Keratinocyte (primary cell): Measurements from ENCODE around the gene AKAP10. TPM values are rescaled to one million over a fixed set of nuclear protein-coding genes. Genes with fewer than 3 reads are reported as not detected.

Experiments
- DNase-seq: peaks from one replicate; pipeline ENCODE4 v3.0.0-alpha.2; 2011; ENCODE audit warnings: low read depth, missing footprints, low spot score
- FAIRE-seq: peaks from 2 replicates; lab custom pipeline; 2011; peaks lifted over from hg19 to GRCh38; lab: Jason Lieb, UNC
- H2AFZ ChIP-seq: 2 replicates; pipeline ENCODE4 v1.6.0; 2012; ENCODE audit warnings: low read length, control low read depth, inconsistent platforms; ENCODE audit not compliant: control insufficient read depth
- H3K27ac ChIP-seq: 2 replicates; pipeline ENCODE4 v1.5.1; 2011; ENCODE audit warnings: low read length; ENCODE audit not compliant: control insufficient read depth, insufficient read depth
- H3K27me3 ChIP-seq: 3 replicates; pipeline ENCODE4 v1.6.0; 2011; ENCODE audit warnings: low read length; ENCODE audit not compliant: control insufficient read depth, insufficient read depth; ENCODE audit errors: extremely low read depth
- H3K36me3 ChIP-seq, 2 experiments: 2 replicates in 1 of 2; 3 replicates in 1 of 2; pipeline ENCODE4 v1.5.1; 2011; ENCODE audit warnings: low read length in 2 of 2, mild to moderate bottlenecking in 1 of 2; ENCODE audit not compliant: control insufficient read depth in 2 of 2, insufficient read depth in 2 of 2; ENCODE audit errors: extremely low read depth in 1 of 2
- H3K4me1 ChIP-seq: 3 replicates; pipeline ENCODE4 v1.5.1; 2011; ENCODE audit warnings: low read length; ENCODE audit not compliant: control insufficient read depth, insufficient read depth; ENCODE audit errors: extremely low read depth
- H3K4me2 ChIP-seq: 3 replicates; pipeline ENCODE4 v1.6.0; 2011; ENCODE audit warnings: low read depth, low read length; ENCODE audit not compliant: control insufficient read depth, insufficient read depth; ENCODE audit errors: extremely low read depth
- H3K4me3 ChIP-seq, 3 experiments: fragments of 200-600 bp in 1 of 3; sonication (generic) in 1 of 3; 2 replicates in 2 of 3; 3 replicates in 1 of 3; pipeline ENCODE4 v1.5.1; 2011 to 2016; ENCODE audit warnings: low read length in 3 of 3, mild to moderate bottlenecking in 3 of 3, control low read depth in 2 of 3, inconsistent platforms in 1 of 3, low read depth in 1 of 3, mixed read lengths in 1 of 3, mixed run types in 1 of 3, moderate library complexity in 1 of 3; ENCODE audit not compliant: control insufficient read depth in 2 of 3, insufficient read depth in 2 of 3; ENCODE audit errors: extremely low read depth in 1 of 3
- H3K79me2 ChIP-seq: 2 replicates; pipeline ENCODE4 v1.6.0; 2012; ENCODE audit warnings: low read length; ENCODE audit not compliant: control insufficient read depth, insufficient read depth
- H3K9ac ChIP-seq: 3 replicates; pipeline ENCODE4 v1.6.0; 2011; ENCODE audit warnings: low read length; ENCODE audit not compliant: control insufficient read depth, insufficient read depth; ENCODE audit errors: extremely low read depth
- H3K9me1 ChIP-seq: 3 replicates; pipeline ENCODE4 v1.6.0; 2011; ENCODE audit warnings: low read length; ENCODE audit not compliant: control insufficient read depth, insufficient read depth; ENCODE audit errors: extremely low read depth
- H3K9me3 ChIP-seq: 2 replicates; pipeline ENCODE4 v1.5.1; 2012; ENCODE audit warnings: low read depth, low read length; ENCODE audit not compliant: control insufficient read depth
- H4K20me1 ChIP-seq: 3 replicates; pipeline ENCODE4 v1.6.0; 2011; ENCODE audit warnings: low read length; ENCODE audit not compliant: control insufficient read depth, insufficient read depth; ENCODE audit errors: extremely low read depth
- EZH2 ChIP-seq: IDR thresholded peaks from one replicate; pipeline ENCODE4 v1.6.1; 2012; ENCODE audit warnings: inconsistent platforms, mild to moderate bottlenecking, low read length, moderate library complexity
- dilution Hi-C: fragments of 300-500 bp; cut with MboI; formaldehyde crosslinking; loops from one replicate; pipeline ENCODE4 v1.7.0; 2020; ENCODE audit warnings: low sequenced_read_pairs; ENCODE audit not compliant: extremely low pct_ligation_motif_present
- polyA plus RNA-seq, 5 experiments: library from polyadenylated mRNA; depleted of rRNA in 3 of 5; stranded (reverse) in 3 of 5; stranded (forward) in 1 of 5; unstranded in 1 of 5; fragments of >200 nt; gene quantifications; 1 replicate in 1 of 5; 2 replicates in 3 of 5; 3 replicates in 1 of 5; pipeline versions ENCODE4 v1.2.1 to v1.2.3, GENCODE V29; 2011 to 2012; ENCODE audit warnings: missing spikeins in 2 of 5, low read depth in 1 of 5, low replicate concordance in 1 of 5
- TF ChIP-seq, protein P1 (sequence below), 3 experiments: IDR thresholded peaks in 1 of 3; conservative IDR thresholded peaks in 1 of 3; optimal IDR thresholded peaks in 1 of 3; 2 replicates in 2 of 3; 3 replicates in 1 of 3; pipeline versions ENCODE3 to v1.5.1; 2011; ENCODE audit warnings: low read length in 3 of 3, mild to moderate bottlenecking in 3 of 3, moderate library complexity in 2 of 3, control low read depth in 1 of 3, inconsistent platforms in 1 of 3; ENCODE audit not compliant: insufficient read depth in 2 of 3; ENCODE audit errors: extremely low read depth in 1 of 3

Gene AKAP10
- polyA plus RNA-seq, 1 donor (not counting 4 experiments of a cell fraction or from before 2014, with no cell fraction given): 30.8 TPM

DNA sequence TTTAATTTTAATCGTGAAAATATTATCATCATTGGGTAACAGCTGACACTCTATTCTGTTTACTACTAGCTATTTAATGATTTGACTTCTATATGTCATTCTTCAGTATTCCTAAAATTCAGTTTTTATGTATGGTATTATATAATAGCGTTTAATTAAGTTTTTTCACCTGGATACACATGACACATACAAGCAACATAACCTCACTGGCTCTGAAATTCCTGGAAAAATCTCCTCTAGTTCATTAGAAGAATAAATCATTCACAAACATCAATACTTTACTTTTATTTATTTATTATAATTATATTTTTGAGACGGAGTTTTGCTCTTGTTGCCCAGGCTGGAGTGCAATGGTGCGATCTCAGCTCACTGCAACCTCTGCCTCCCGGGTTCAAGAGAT, 44.0 kb downstream of the AKAP10 start:
- Histone ChIP-seq H3K4me1 (no peaks in the 10 kb centered on the region), H3K4me2 (no peak overlapping the region), H3K9ac (no peak overlapping the region), H2AFZ (no peak overlapping the region), H4K20me1 (no peaks in the 10 kb centered on the region), H3K27me3 (no peaks in the 10 kb centered on the region), H3K4me3 (no peak overlapping the region), H3K79me2 (no peaks in the 10 kb centered on the region), H3K27ac (no peak overlapping the region), H3K9me1 (no peaks in the 10 kb centered on the region), H3K36me3 (peaks cover 14 to 23% of the 10 kb centered on the region in 2 experiments), H3K9me3 (no peaks in the 10 kb centered on the region)
- no peak for DNase-seq
- TF ChIP-seq, protein P1, sequence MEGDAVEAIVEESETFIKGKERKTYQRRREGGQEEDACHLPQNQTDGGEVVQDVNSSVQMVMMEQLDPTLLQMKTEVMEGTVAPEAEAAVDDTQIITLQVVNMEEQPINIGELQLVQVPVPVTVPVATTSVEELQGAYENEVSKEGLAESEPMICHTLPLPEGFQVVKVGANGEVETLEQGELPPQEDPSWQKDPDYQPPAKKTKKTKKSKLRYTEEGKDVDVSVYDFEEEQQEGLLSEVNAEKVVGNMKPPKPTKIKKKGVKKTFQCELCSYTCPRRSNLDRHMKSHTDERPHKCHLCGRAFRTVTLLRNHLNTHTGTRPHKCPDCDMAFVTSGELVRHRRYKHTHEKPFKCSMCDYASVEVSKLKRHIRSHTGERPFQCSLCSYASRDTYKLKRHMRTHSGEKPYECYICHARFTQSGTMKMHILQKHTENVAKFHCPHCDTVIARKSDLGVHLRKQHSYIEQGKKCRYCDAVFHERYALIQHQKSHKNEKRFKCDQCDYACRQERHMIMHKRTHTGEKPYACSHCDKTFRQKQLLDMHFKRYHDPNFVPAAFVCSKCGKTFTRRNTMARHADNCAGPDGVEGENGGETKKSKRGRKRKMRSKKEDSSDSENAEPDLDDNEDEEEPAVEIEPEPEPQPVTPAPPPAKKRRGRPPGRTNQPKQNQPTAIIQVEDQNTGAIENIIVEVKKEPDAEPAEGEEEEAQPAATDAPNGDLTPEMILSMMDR (optimal IDR thresholded peaks at IDR 0.05 in 1 of 3, IDR thresholded peaks at IDR 0.05 in 1 of 3, conservative IDR thresholded peaks at IDR 0.05 in 1 of 3; ENCODE audit: extremely low read depth in 1 of 3, insufficient read depth in 2 of 3, low read length in 3 of 3): no peak
- TF ChIP-seq EZH2: no peak
- FAIRE-seq: no peak
- dilution Hi-C loops: no loop called here

DNA sequence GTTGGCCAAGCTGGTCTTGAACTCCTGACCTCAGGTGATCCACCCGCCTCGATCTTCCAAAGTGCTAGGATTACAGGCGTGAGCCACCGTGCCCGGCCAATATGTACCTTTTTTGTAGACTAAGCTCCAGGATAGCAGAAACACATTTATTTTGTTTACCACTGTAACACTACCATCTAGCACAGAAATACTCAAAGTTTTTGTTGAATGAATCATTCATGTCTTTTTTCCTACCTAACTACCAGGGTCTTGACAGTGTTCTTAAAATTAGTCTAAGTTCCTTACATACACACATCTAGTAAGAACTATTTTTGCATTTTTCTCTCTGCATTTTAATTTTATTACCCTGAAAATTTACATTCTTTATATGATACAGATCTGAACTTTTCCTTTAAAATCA, 44.4 kb downstream of the AKAP10 start:
- no peaks in the 10 kb centered on the region for H3K9me3 ChIP-seq
- no peaks in the 10 kb centered on the region for H3K9me1 ChIP-seq
- DNase-seq (no peak), FAIRE-seq (no peak)
- no peaks in the 10 kb centered on the region for H3K79me2 ChIP-seq
- H4K20me1 ChIP-seq: no peaks in the 10 kb centered on the region
- dilution Hi-C loops: no loop called here
- no peak overlapping the region for H3K4me2 ChIP-seq
- no peak overlapping the region for H2AFZ ChIP-seq
- no peak overlapping the region for H3K4me3 ChIP-seq
- H3K4me1 ChIP-seq: no peaks in the 10 kb centered on the region
- H3K27ac ChIP-seq: no peak overlapping the region
- H3K27me3 ChIP-seq: no peaks in the 10 kb centered on the region
- no peak overlapping the region for H3K9ac ChIP-seq
- TF ChIP-seq EZH2: no peak
- TF ChIP-seq, protein P1 (optimal IDR thresholded peaks at IDR 0.05 in 1 of 3, IDR thresholded peaks at IDR 0.05 in 1 of 3, conservative IDR thresholded peaks at IDR 0.05 in 1 of 3; ENCODE audit: extremely low read depth in 1 of 3, insufficient read depth in 2 of 3, low read length in 3 of 3): no peak
- peaks cover 14 to 20% of the 10 kb centered on the region in 2 experiments for H3K36me3 ChIP-seq
